ENCODE data around the gene RPLP2.

The RPLP2 gene

GRCh38 chr11:774873-775592 is 34.7 kb upstream of the RPLP2 start:
- no peak for FAIRE-seq

- FAIRE-seq = no peak
Observed at GRCh38 chr11:776263-776560, 33.6 kb upstream of the RPLP2 start.

DNA sequence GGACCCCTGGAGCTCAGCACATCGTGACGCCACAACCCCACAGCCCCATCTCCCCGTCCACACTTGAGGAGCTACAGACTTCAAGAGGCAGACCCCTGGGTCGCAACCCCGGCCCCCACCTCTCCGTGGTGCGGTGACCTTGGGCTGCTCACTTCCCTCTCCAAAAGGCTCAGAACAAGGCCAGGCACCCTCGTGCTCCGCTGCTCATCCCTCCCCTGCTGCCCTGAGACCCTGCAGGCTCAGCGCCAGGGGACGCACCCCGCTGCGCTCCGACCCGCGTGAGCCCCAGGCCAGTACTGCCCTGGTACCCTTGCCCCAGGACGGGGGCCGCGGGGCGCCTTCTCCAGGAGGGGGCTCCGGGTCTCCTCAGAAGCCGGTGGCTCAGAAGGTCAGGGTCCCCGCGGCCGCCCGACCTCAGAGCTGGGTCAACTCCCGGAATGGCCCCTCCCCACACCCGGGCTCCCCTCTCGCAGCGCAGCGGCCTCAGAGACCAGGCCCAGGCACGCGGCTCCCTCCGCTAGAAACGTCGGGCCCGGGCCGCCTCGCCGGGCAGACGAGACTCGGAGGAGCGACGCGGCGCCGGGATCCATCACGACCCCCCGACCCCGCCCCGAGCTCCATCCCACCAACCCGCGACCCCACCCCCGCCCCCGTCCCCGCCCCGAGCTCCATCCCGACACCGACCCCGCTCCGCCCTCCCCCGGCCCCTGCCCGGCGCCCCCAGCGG is 33.0 kb upstream of the RPLP2 start:
- FAIRE-seq = no peak

DNA sequence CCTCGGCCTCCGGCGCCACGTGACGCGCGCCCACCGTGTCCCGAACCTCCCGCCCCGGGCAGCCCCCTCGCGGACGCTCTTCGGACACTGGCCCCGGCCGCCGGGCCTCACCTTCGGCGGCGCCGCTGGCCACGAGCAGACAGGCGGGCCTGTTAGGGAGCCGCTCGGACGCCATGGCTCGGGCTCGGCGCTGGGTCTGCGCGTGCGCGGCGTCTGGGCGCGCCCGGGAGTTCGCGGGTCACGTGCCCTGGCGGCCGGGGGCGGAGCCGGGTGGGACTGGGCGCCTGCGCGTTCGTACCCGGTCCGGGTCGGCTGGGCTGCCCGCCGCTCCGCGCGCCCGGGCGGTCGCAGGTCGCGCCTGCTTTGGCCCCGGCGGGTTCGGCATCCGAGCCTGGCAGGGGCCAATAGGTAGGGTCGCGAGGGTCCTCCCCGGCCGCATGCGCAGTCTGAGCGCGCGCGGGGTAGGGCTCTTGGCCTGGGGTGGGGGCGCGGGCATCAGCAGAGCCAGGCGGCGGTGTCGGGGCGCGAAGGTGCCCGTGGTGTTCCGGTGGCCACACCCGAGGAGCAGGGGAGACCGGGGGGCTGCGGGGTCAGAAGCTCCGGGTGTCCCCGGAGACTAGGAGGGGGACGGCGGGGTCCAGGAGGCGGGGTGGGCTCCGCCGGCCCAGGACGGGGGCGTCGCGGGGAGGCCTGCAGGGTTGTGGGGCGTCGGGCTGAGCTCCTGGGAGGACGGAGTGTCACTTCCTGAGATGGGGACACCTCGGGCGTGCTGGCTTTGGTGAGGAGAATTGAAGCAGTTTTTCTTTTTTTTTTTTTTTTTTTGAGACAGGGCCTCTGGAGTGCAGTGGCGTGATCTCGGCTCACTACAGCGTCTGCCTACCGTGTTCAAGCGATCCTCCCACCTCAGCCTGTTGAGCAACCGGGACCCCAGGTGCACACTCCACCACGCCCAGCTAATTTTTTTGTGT is 32.2 kb upstream of the RPLP2 start, which contains the start of gene GATD1:
Gene GATD1 (minus strand): TSS at position 200 of the 968 bp plus-strand sequence. CDS start 25 bp downstream, at position 175.
- no peak for FAIRE-seq

- FAIRE-seq = no peak
Observed at GRCh38 chr11:778976-779954, 30.5 kb upstream of the RPLP2 start.

GRCh38 chr11:779955-780532 is 29.7 kb upstream of the RPLP2 start:
- FAIRE-seq = no peak

DNA sequence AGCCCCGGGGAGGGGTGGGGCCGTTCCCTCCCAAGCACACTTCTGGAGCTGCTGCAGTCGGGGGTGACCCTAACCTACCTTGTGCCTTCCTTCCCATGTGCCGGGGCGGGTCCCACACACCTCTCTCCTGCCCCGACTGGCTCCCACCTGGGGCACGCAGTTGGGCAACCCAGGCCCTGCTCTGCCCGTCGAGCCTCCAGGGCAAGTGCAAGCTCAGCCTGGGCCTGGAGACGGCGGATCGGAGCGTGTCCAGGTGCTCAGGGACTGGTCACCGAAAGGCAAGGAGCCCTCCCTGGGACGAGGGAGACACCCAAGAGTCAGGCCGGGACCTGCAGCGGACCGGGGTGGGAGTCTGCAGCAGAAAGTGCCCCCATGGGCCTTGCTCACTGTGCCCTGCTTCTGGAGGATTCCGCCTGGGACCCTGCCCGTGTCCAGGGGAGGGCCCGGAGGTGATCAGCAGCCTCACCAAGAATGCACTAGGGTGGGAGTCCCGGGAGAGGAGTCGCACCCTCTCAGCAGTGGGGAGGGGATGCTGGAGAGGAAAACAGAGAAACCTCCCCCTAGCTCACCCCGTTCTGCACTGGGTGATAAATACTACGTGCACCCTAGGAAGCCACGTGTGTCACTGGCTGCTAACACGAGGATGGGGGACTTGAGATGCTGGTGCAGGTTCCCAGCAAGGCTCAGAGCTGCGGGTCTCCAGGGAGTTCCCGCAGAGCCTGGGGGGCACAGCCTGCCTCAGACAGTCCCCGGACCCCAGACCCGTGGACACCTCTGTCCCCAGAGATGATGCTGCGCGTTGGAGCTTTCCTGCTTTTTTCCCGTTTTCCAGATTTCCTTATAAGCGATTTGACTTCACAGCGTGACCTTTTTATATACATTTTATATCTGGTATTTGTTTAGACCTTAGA is 27.2 kb upstream of the RPLP2 start:
- no peak for FAIRE-seq

GRCh38 chr11:783581-784015 is 26.2 kb upstream of the RPLP2 start:
- peak; percentile 96 for FAIRE-seq

DNA sequence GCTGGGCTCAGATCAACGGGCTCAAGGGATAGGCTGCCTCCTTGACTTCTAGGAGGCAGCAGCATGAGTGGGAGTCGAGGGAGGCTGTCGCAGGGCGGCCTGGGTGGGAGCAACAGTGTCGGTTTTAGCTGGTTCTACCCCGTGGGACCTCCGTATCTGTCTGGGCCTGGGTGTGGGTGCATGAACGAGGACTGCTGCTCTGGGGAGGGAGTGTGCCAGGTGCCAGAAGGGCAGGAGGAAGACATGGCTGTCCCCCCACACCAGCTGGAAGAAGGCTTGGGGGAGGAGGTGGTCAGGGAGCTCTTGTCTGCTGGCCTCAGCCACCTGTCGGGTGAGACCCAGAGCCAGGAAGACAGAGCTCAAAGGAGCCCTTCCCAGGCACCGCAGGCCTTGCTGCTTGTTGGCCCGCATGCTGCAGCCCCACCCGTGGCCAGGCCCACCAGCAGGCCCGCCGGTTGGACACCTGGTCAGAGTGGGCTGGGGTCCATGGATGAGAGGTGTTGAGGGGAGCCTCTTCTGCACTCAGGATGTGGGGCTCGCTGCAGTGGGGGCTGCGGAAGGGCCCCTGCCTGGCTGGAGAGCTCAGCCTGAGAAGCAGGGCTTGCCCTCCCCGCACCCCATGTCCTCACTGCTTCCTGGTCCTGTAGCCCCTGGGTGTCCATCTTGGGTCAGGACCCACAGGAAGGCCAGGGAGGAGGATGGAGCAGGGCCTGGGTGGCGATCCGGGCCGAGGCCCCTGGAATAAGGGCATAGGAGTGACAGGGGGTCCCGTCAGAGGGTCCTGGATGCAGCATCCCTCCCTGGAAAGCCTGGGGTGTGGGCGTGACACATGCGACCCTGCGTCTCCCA is 23.3 kb upstream of the RPLP2 start:
- FAIRE-seq = no peak

DNA sequence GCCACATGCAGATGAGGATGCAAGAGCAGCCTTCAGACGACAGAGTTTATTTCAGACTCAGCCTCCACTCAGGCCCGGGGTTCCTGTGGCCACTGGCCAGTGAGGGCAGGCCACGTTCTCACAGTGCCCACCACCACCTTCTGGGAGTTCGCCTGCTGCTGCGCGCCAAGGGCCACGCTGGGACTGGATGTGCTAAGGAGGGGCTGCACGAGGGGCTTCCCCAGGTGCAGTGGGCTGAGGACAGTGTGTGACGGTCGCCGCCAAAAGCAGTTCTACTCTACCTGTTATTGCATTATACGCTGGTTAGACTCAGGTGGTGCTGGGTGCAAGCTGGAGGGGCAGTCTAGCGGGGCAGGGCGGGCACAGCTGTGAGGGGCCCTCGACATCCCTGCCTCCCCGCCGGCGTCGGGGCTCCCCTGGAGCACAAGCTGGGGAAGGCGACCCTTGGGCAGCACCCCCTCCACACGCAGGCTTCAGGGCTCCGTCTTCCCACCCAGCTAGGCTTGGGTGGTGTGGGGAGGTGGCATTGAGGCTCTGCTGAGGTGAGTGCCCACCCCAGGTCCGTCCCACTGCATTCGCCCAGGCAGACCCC is 22.6 kb upstream of the RPLP2 start:
- FAIRE-seq = no peak

DNA sequence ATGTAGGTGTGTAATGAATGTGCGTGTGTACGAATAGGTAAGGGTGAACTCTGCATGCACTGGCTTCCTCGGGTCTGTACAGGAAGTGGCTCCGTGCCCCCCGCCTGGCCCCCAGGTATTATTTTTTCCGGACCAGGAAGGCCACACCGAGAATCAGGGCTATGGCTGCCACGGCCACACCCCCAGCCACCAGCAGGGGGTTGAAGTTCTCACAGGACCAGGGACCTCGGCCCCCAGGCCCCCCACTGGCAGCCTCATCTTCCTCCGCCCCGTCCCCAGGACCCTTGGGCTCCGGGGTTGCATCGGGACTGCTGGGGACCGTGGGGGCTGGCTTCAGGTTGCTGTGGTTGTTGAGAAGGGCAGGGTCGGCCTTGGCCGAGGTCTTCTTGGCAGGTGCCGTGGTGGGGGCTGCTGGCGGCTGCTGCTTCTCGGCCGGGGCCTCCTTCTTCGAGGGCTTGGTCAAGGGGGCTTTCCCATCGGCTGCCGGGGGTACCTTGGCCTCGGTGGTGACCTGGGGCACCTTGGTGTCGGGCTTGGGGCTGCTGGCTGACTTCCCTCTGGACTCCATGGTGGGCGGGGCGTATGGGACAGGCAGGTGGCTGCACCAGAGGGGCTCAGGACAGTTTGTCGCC is 21.6 kb upstream of the RPLP2 start:
- no peak for FAIRE-seq

DNA sequence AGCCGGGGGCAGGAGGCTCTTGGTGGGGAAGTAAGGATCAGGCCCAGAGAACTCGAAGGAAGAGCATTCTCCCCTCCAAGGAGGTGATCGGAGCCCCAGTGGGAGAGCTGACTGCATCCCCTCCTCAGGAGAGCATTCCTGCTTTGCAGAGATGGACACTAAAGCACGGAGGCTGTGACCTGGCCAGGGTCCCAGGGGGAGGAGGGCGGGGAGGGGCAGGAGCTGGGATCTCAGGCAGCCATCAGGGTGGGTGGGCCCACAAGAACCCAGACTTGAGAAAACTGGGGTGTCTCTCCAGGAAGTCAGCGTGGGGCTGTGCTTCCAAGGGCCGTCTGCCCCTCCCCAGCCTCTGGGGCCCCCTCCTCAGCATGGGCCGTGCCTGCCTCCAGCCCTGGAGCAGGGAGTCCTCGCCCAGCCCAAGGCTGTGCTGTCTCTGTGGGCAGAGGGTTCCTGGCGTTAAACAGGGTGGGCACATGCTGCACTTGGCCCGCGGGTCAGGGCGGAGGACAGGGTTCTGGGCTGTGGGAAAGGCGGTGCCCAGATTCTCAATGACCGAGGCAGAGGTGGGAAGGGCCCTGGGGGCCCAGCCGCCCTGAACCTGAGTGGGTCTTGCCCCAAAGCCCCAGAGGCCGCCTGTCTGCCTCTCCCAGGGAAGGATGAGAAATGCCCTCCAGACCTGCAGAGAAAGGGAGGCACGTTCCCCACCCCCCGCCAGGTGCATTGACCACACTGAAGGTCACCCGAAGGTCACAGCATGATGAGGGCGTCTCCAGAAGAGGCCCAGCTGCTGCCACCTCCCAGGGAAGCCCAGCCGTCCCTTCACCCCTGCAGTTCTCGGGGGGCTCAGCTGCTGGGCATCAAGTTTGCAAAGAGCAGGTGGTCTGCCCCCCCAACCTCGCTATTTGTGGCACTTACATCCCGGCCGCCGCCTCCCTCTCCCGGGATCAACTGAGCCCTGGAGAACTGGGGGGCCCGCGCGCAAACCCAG is 20.5 kb upstream of the RPLP2 start:
- no peak for FAIRE-seq

DNA sequence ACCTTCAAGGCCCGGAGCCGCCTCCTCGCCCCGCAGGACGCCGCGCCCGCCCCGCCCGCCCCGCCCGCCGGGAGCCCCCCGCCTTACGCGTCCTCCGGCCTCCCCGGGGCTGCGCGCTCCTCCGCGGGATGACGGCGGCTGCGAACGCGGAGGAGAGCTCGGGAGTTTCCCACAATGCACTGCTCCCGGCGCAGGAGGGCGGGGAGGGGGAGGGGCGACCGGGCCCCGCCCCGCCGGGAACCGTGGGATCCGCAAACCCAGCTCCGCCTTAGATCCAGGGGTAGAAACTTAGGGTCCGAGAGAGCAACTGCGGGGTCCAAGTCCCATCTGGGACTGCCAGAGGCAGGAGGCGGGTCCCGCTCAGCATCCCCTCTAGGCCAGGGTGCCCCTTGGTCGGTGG is 19.8 kb upstream of the RPLP2 start, which contains the start of gene CEND1:
Gene CEND1 (minus strand): TSS at position 148 of the 400 bp plus-strand sequence. CDS start 1,514 bp downstream, outside the sequence.
- FAIRE-seq = no peak

GRCh38 chr11:790721-791564 is 18.8 kb upstream of the RPLP2 start:
- FAIRE-seq = peak; percentile 96

DNA sequence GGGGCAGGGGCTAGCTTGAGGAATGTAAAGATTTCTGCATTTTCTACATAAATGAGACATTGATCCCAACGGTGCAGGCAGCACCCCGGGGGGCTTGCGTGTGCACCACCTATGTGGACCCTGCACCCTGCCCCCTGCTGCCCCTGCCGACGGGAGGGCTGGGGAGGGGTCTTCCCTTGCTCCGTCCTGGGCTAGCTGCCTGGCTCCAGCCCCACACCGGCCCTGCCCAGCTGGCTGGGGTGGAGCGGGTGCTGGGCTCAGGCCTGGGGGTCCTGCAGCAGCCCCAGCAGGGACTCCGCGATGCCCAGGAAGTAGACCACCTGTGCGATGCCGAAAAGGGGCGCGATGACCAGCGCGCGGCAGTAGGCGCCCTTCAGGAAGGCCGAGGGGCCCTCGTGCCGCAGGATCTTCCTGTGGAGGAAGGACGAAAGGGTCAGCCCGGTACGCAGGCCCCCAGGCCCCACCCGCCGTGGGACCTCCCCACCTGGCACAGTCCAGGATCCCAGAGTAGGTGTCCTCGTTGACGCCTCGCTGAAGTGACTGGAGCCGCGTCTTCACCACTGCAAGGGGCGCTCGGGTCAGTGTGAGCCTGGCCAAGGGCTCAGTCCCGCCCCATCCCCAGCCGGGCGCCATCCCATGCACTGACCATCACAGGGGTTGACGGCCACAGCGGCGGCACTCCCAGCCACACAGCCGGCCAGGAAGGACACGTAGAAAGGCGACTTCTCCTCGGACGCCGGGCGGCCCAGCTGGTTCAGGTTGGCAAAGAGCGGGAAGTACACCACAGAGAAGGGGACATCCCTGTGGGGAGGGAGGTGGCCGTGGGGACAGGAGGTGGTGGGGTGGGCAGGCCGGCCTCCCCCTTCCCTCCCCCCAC is 17.9 kb upstream of the RPLP2 start:
- FAIRE-seq = no peak

All from G401.6 (cell line).